Subcutaneous adipose tissue (tissue), 4 donors: Measurements from ENCODE around the gene KCNH8. TPM values are rescaled to one million over a fixed set of nuclear protein-coding genes. Genes with fewer than 3 reads are reported as not detected.

Source experiments
- CTCF ChIP-seq: fragments of 450-650 bp; IDR thresholded peaks from one replicate; pipeline ENCODE4 v1.5.1; 2016; ENCODE audit warnings: low read depth, mild to moderate bottlenecking, control low read depth, antibody characterized with exemption, moderate library complexity
- total RNA-seq, 4 donors: library from RNA; depleted of rRNA; stranded (reverse); fragments of >200 nt; gene quantifications; one replicate each; pipeline ENCODE4 v1.1.0, GENCODE V29; 2016

The KCNH8 gene
- total RNA-seq, 4 donors from 2014 or later = not detected

DNA sequence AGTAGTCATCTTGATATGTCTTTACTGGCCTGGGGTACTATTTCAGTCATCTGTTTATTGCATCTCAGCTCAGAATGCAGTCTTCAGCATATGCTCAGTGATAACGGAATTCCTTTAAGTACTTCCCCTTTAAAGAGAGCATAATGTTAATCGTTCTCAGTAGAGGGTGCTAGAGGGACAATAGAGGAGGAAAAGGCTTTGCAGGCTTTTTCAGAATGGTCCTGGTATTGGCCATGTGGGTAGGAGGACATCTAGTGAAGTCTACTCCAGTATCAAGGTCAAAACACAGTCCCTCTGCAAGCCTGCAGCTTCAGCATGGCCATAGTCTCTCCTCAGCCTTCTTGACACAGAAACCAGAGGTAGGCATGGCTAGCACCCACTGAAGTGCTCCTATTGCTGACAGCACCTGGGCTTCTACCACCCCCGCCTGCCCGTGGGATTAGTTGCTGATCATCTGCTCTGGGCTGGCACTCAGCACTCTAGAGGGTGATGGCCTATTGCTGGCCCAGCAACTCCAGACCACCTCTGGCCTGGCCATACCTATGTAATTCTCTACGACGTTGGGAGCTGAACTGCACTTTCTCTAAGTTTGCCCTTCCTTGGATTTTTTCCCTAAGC is 65.4 kb downstream of the KCNH8 start:
- TF ChIP-seq CTCF = no peak

- no peak for TF ChIP-seq CTCF
Observed at GRCh38 chr3:19215427-19215826, 67.1 kb downstream of the KCNH8 start.

GRCh38 chr3:19216669-19217337 is 68.5 kb downstream of the KCNH8 start:
- no peak for TF ChIP-seq CTCF

GRCh38 chr3:19220311-19220710 is 72.0 kb downstream of the KCNH8 start:
- no peak for TF ChIP-seq CTCF

DNA sequence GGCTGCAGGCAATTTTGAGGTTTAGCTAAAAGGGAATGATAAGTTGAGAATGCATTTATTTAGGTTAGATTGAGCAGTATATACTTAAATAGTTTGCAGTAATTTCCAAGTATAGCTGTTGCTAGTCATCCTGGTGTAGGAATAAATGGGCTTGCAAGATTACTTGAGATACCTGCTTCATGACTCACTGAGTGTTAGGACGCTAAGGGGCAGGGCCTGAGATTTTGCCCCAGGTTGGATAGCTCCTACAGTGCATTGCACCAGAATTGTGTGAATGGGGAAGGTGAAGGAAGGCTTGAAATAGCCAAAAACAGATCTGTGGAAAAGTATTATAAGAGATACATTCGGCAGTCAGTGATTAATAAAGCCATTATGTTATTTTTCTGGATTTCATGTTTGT is 72.8 kb downstream of the KCNH8 start:
- no peak for TF ChIP-seq CTCF

DNA sequence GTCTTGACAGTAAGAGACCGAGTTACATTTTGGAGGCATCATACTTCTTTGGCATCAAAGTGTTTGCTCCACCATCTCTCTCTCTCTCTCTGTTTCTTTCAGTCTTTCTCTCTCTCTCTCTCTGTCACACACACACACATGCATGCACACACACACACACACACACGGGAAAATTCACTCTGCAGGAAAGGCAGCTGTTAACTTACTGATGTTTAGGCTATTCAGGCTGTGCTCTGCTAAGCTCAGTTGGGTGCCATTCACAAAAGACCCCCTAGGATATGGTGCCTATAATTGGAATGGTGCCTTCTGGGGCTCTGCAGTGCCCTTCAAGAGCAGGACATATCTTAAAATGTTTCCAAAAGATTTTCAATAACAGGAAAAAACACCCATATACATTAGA is 78.2 kb downstream of the KCNH8 start:
- no peak for TF ChIP-seq CTCF

DNA sequence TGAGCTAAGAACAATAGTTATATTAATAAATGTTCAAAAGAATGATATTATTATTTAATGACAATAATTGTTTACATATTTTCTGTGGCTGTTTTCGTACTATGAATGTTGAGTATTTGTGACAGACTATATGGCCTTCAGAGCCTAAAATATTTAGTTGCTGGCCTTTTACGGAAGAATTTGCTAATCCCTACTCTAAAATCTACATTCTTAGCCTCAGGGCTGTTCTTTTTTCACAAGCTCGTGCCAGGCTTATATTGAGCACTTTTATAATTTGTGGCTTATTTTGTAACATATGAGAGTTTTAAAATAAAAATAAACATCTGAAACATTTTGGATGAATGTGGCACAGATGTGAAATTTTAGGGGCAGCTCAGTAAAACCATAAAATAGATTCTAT is 79.9 kb downstream of the KCNH8 start:
- TF ChIP-seq CTCF = no peak
